NCI-H2081 treated with DMSO at 0.1 percent for 48 hours (cell line): ENCODE results near the gene PHACTR2.

ENCODE experiments used
- DNase-seq: peaks from one replicate; lab custom pipeline; 2025; lab: John Stamatoyannopoulos, UW

The PHACTR2 gene

DNA sequence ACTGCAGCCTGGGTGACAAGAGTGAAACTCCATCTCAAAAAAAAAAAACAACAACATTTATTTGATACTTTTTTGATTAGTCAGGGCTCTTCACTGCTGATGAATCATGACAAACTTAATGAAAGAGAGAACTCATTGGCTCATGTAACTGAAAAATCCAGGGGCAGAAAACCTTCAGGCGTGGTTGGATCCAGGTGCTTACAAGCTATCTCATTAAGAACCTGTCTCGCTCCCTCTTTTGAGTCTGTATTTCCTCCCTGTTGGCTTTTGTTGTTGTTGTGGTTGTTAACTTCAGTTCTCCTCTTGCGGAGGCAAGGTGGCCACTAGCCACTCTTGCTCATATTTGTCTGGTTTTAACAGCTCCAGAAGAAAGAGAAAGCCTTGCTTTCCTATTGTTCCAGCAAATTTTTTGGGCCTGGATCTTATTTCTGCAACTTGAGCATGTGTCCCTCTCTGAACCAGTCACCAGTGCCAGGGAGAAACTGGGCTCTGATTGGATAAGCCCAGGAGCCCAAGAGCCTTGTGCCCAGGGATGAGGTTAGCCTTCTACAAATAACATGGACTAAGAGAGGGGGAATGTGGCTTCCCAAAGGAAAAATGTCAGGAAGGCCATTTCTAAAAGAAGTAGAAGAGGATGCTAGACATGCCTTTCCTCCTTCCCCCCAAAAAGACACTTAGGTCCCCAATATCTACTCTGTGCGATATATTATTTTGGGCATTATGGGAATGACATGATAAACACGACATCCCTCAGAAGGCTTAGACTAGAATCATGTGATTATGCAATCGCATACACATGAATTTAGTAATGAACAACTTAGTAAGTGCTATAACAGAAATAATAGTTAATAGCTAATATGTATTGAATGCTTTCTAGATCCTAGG is 64.5 kb downstream of the PHACTR2 start:
- DNase-seq: no peak

DNA sequence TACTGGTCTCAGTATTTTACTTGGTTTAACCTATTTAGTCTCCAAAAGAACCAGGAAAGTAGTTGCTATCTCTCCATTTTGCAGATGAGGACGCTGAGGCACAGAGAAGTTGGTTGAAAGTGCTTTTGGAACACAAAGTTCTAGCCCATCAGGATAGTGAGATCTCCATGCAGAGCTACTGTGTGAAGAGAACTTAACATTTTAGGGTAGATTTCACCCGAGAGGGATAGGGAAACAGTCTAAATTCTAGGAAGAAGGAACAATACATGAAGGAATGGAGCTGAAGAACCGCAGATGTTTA is 65.1 kb downstream of the PHACTR2 start:
- DNase-seq: no peak

DNA sequence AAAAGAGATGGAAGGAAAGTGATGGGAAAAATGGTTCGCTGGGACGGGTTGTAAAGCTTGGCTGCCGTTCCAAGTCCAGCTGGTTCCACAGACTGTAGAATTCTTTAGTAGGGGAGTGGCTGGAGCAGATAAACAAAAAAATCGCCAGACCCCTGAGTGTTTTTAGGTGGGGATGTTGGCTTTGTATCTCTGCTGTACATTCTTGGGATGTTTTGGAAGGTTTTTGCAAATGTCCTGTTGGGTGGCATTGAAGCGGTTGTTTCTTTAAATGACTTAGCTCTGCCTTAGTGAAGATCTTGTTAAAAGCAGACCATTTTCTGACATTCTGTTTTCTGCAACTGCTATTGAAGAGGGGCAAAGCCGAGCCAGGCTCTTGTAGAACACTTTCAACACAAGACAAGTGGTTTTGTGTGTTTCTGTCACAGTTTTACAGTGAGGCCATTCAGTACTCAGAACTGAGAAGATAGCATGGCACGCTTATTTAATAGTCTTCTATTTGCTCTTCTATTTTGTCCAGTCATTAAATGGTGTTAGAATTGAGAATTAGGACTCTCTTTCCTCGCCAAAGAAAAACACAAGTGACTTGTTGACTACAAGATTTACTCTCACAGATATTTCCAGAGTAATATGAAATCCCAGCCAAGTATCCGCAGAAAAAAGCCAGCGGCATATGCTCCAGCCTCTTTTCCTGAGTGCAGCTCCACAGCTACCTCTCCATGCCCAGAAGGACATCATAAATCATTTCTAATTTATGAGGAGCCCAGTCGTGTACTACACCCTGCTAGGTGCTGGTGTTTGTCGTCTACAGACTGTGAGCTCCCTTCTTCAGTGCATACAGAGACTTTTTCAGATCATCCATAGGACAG is 65.8 kb downstream of the PHACTR2 start:
- DNase-seq: no peak

DNA sequence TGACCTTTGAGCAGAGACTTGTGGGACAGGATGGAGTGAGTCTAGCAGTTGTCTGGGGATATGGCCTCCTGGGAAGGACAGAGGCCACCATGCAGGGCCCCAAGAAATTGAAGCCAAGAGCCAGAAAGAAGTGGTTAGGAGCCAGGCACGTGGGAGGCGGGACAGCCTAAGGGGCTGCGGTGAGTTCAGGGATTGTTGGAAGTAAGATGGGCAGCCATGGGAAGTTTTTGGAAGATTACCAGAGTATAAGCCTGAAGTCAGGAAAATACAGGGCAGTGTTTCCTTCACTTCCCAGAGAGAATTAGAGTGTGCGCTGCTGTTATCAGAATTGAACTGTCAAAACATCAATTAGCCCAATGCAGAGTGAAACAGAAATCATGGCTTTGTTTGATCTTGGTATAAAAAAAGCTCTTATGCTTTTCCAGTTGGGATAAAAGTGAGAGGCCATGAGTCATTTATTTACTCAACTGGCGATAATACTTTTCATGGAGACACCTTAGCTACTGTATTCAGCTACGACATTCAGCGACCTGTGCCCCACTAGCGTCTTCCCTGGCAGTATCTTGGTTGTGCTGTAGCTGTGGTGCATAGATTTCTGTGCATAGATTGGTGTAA is 66.9 kb downstream of the PHACTR2 start:
- DNase-seq: no peak

DNA sequence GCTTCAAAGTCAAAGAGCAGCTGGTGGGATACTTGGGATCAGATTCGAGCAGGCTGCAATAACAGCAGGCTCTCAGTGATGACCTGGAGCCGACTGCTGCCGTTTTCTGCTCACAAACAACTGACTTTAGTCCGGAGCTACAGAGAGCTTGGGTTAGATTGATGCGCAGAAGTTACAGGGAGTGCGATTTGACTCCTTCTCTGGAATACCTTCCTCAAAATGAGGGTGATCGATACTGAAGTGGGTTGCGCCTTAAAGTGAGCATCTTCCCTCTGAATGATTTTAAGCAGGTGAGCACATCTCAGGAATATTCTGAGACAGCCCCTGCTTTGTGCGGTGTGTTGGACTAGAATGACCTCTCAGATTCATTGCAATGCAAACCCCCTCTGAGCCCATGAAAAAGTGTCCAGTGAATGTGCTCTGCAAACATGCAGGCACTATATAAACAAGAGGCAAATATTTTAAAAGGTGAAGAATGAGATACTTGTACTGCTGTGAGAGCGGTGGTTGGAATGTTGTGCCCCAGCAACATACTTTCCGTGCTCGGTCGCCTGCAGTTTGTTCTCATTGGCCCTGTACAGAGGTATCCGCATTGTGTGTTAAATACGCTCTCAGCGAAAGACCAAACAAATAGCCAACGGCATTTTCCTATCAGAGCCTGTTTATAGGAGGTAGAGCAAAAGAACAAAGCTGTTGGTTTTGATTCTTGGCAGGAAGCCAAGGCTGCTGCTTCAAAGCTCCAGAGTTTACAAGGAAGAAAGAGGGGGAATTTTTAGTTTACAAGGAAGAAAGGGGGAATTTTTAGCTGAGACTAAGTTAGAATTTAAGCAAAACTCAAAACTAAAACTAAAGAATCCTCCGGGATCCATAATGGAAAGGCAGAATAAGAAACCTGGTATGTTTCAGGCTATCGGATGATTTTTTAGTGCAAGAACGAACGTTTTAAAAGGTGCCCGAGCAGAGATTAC is 67.7 kb downstream of the PHACTR2 start:
- no peak for DNase-seq

DNA sequence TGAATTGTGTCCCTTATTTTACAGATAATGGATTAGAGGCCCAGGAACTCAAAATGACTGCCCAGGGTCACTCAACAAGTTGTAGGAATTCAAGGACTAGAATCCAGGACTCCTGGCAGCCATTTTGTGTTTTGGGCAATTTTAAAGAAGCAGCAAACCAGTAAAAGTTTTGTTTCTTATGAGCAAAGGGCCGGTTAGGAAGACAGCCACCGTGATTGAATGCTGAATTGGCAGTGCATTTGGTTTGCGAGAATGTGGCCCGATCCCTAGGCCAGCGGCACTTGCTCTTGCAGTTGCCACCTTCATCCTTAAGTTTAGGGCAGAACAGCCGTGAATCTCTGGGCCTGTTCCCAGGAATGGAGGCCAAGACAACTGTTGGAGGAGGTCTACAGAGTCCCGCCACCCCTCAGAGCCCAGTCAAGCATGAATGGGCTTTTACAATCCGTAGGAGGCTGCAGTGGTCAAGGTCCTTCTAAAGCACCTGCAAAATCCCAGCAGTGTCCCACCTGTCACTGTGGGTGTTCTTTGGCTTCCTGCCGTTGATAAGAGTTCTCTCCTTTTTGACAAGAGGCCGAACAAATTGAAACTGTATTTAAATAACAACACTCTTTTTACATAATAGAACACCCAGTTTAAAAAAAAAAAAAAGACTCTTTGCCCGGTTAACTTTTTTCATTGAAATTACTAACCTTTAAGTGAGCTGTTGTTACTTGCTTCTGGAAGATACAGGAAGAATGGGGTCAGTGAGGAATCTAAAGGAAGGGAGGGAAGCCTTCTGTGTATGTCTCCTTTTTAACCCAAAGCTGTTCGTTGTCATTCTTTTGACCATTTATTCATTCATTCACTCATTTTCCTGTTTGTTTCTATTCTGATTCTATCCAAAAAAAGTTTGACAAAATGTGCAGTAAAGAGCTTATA is 68.7 kb downstream of the PHACTR2 start:
- DNase-seq: no peak

DNA sequence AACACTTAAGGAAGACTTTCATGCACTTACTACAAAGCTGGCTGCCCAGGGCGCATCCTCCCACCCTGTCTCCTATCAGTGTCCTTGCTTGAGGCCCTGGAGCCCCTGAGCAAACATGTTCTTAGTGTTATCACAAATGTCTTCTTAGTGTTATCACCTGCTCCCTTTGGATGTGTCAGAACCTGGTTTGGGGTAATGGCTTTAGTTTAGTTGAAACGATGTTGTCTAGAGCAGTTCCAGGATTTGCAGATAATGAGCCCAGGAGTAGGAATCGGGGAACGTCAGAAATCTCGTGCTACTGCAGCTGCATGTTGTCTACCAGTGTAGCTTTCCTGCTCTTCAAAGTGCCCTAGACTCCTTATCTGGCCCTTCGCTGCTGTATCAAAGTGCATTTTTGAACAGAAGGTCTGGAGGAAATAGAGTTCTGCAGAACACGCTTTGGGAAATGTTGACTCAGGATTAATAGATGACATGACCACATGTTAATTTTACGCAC is 69.6 kb downstream of the PHACTR2 start:
- DNase-seq: no peak

DNA sequence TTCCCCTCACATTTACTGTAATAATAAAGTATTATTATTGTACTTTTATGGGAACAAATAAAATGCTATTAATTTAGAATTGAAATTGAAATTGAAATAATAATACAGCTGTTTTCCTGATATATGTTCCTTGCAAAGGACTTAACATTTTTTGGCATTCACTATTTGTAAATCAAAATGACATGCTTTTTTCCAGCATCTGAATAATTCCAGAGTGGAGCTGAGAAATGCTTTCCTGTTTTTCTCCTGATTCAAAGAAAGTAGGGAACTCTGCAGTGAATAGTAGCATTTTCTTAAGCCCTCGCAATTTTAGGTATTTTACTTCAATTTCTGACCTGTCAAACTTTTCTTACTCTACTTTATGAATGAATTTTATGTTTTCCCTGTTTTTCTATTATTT is 72.1 kb downstream of the PHACTR2 start:
- DNase-seq: no peak

DNA sequence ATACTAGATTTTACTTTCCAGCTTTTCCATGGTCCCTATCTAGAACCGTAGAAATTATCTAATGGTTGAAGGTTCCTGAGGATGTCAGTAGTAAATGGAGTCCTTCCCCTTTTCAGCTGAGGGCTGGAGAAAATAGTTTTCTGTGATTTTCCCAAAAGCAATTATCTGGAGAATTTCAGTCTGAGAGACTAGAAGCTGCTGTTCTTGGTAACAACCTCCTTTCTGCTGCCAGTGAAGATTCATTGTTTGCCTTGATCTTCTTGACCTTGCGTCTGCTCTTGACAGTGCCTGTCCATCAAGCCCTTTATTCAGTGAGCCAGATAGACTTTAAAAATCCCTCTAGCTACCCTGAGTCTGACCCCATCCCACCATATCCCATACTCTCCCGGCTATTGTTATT is 73.1 kb downstream of the PHACTR2 start:
- no peak for DNase-seq

DNA sequence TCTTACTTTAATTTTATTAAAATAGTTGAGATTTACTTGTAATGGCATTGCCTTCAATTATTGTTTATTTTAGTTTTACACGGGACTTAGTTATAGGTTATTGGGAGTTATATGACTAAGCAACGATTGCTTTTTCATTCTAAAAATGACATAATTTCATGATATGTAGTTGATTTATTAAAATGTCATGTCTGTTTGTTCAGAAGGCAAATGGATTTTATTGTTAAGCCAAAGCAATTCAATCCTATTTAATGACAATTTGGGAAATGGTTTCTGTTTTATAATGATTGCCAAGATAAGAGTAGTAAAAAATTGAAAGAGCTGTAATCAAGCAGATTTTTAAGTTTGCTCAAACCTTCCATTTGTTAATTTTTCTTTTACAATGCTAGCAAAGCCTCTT is 74.7 kb downstream of the PHACTR2 start:
- DNase-seq: no peak

DNA sequence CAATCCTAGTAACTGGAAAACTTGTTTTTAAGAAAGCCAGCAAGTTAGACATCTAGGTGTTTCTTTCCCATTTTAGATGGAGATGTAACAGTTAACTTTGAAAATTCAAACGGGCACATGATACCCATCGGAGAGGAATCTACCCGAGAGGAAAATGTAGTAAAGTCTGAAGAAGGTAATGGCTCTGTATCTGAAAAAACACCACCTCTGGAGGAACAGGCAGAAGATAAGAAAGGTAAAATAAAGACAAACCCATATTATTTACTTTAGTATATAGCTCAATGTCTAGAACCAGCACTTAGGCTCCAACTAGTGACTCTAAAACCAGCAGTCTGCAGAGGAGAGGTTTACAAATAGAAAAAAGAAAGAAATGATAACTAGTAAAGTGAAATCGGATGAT is 75.9 kb downstream of the PHACTR2 start:
- no peak for DNase-seq

DNA sequence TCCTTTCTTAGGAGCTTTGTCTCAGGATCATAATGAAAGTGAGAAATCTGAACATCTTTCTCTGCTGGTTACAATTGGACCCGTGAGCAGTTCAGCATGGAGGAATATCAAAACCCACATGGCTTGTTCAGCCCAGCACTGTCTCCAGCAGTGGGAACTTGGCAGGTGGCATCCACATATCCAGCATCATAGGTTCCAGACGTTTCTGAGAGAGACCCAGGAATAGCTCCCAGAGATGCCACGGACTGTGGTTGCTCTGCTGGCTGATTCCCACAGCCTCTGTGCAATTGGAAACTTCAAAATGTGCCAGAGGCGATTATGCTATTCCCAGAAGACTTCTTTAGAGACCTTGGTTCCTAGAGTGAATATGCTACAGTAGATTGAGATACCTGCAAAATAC is 76.4 kb downstream of the PHACTR2 start:
- DNase-seq: no peak

DNA sequence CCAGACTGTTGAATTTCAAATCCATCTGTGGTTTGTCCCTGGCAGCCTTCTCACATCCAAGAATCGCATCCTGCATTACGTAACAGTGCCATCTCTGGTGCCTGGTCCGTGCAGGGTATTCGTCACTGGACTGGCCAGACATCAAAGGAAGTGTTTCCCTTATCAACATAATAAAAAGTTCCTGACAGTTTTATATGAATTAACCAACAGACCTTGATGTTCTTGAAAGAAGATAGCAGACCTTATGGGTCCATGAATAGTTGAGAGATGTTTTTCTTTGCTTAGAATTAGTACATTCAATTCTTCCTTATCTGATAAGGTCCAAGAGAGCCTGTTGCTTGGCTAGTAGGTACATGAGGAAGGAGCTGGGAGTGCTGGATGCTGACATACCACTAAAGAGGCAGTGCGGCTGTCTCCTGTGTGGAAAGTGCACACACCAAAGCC is 77.6 kb downstream of the PHACTR2 start:
- DNase-seq: no peak

DNA sequence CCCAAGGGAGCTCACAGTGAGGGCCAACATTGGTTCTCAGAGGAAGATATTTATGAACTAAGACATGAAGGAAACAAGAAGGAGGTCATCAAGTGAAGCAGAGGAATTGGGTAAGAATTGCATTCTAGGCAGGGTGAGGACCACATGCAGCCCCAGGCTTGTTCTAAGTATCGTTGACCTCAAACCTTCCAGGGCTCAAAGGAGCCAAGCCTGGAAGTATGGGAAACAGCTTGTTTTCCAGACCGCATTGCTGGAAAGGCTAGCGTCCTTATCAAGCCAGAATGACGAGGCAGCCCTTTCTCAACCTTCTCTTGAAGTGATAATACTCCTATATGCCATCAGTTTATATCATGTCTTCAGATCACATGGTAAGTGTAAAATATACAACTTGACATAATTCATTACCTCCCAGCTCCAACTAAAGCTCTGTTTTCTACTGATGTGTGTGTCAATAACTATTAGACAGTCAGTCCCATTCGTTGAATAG is 79.6 kb downstream of the PHACTR2 start:
- DNase-seq: no peak

DNA sequence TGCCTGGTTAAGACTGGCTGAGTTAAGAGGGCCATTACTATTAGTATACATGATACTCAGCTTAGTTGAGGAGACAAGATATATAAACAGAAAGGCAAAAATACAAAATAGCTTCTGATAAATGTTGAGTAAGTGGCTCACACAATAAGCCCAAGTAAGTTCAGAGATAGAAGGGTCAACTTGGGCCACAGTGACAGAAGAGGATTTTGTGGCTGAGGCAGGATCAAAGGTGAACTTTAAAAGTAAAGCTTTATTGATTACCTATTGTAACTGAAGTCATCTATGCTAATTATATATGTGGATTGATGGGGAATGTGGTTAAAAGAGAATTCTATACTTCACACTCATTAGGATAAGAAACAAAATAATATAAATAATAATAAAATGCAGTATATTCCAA is 80.8 kb downstream of the PHACTR2 start:
- DNase-seq: no peak

DNA sequence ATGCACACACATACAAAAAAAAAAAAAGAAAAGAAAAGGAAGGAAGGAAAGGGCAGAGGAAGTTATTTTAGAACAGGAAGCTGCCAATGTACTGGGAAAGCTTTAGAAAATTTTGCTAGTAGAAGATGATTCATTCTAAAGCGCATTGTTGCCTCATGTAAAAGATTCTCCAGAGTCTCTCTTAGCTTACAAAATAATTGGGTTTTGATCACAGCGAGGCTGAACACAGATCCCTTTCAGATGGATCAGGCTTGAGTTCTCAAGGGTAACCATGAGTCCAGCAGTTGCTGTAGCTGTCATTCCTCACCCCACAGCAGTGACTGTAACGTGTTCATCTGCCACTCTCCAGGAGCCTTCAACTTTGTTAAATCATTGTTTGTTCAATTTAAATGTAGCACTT is 81.9 kb downstream of the PHACTR2 start:
- DNase-seq: no peak

DNA sequence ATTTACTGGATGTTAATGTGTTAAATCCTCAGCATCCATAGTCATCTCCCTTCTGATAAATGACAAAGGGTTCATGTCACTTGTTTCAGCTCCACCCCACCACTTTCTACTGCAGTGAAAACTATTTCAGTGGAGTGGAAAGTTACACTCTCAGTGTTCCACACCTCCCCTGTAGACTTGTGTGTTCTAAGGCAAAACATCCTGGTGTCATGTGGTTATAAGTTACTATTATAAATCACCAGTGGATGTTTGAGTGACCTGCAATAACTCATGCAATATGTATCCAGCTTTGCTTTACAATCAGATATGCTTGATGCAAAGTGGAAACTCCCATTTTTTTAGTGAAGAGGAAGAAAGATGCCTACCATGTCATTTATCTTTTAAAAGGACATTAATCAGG is 83.3 kb downstream of the PHACTR2 start:
- DNase-seq: no peak

DNA sequence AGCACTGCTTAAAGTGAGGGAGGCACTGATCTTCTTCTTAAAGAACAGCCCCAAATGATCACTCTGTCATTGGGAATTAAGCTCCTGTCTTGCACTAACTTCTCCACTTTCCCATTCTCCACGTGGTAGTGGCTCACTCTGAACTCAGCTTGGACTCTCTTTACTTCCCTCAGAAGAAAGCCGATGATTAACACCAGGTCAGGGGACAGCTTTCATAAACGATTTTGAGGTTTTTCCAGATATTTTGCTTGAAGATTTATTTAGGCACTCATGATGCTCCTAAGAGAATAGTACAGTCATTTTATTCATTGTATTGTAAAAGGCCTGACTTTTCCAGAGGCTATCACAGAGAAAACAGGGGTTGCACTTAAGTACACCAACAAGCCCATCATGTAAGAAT is 84.4 kb downstream of the PHACTR2 start:
- DNase-seq: no peak

DNA sequence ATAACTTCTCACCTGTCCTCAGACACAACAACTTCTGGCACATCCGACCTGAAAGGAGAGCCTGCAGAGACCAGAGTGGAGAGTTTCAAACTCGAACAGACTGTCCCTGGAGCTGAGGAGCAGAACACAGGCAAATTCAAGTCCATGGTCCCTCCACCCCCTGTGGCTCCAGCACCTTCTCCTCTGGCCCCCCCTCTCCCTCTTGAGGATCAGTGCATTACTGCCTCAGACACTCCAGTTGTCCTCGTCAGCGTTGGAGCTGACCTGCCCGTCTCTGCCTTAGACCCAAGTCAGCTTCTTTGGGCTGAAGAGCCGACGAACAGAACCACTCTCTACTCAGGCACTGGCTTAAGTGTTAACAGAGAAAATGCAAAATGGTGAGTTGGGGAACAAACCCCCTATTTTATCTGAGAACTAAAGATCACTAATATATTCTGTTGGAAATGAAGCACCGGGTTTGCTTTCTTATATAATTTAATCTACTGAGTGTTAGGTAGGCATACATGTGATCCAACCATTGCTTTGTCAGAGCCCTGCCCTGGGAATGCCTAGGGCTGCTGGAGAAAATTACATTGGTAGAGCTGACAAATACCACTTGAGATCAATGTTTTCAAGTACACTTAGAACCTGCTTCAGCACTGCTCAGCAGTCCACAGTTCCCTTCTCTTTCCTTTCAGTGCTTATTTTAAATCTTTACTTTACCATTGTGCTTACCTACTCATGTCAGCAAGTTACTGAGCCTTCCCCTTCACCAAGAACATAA is 87.8 kb downstream of the PHACTR2 start:
- DNase-seq: no peak

DNA sequence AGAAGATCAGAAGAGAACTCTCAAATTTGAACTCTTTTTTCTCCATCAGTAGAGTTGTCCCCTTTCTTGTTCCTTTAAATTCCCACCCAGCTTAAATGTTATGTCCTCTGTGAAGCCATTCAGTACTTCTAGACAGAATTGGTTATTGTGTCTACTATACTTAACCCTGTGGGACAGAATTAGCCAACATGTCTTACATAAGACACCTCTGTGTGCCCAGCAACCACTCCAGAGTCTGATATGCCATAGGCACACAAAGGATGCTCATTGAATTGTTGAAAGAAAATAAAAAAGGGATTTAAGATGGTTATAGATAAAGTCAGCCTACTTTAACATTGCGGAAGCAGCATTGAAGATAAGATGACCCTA is 88.4 kb downstream of the PHACTR2 start:
- no peak for DNase-seq
